Renal pelvis (tissue), 4 donors: ENCODE results near the gene RNLS. TPM values are rescaled to one million over a fixed set of nuclear protein-coding genes. Genes with fewer than 3 reads are reported as not detected.

Experiments used
- DNase-seq: peaks from one replicate; pipeline ENCODE4 v3.0.0-alpha.2; 2013
- polyA plus RNA-seq, 3 donors: library from polyadenylated mRNA; unstranded; fragments of 120-200 nt; gene quantifications; one replicate each; pipeline ENCODE4 v1.2.1, GENCODE V29; 2013; ENCODE audit not compliant: insufficient read length in 3 of 3

Gene RNLS
- polyA plus RNA-seq, 3 donors, result 16.8 to 18.4 (median 16.9) TPM

- DNase-seq, result no peak
Observed at GRCh38 chr10:88482220-88482619, 100.9 kb downstream of the RNLS start.

GRCh38 chr10:88478256-88478655 lies 104.9 kb downstream of the RNLS start:
- no peak for DNase-seq

GRCh38 chr10:88477343-88478085 lies 105.6 kb downstream of the RNLS start:
- no peak for DNase-seq

GRCh38 chr10:88474884-88475844 lies 108.0 kb downstream of the RNLS start:
- no peak for DNase-seq

GRCh38 chr10:88473989-88474883 lies 108.9 kb downstream of the RNLS start:
- no peak for DNase-seq

- no peak for DNase-seq
Observed at GRCh38 chr10:88472540-88472939, 110.6 kb downstream of the RNLS start.

- no peak for DNase-seq
Observed at GRCh38 chr10:88471899-88472298, 111.2 kb downstream of the RNLS start.

- DNase-seq, result no peak
Observed at GRCh38 chr10:88467835-88468485, 115.2 kb downstream of the RNLS start.

- no peak for DNase-seq
Observed at GRCh38 chr10:88466786-88467185, 116.3 kb downstream of the RNLS start.

- DNase-seq, result no peak
Observed at GRCh38 chr10:88465765-88466164, 117.4 kb downstream of the RNLS start.

GRCh38 chr10:88463811-88464210 lies 119.3 kb downstream of the RNLS start:
- DNase-seq, result no peak

GRCh38 chr10:88461426-88461825 lies 121.7 kb downstream of the RNLS start:
- DNase-seq, result no peak

GRCh38 chr10:88459530-88459929 lies 123.6 kb downstream of the RNLS start:
- no peak for DNase-seq

- DNase-seq, result no peak
Observed at GRCh38 chr10:88458209-88458608, 124.9 kb downstream of the RNLS start.

- DNase-seq, result no peak
Observed at GRCh38 chr10:88457660-88458059, 125.5 kb downstream of the RNLS start.

GRCh38 chr10:88456730-88457129 lies 126.4 kb downstream of the RNLS start:
- DNase-seq, result no peak

- no peak for DNase-seq
Observed at GRCh38 chr10:88455831-88456230, 127.3 kb downstream of the RNLS start.

- DNase-seq, result no peak
Observed at GRCh38 chr10:88450201-88450600, 132.9 kb downstream of the RNLS start.

- no peak for DNase-seq
Observed at GRCh38 chr10:88442716-88443115, 140.4 kb downstream of the RNLS start.

GRCh38 chr10:88440541-88440940 lies 142.6 kb downstream of the RNLS start:
- DNase-seq, result no peak

GRCh38 chr10:88439932-88440331 lies 143.2 kb downstream of the RNLS start:
- DNase-seq, result no peak
